Caco-2 (cell line): ENCODE data around the gene LSMEM2. TPM values are rescaled to one million over a fixed set of nuclear protein-coding genes. Genes with fewer than 3 reads are reported as not detected.

ENCODE experiments used
- BruUV-seq: library from RNA; stranded (reverse); fragments of 400-500 nt; replicated peaks from 2 replicates; lab custom pipeline; 2021; lab: Mats Ljungman, UMichigan
- CTCF ChIA-PET: fragments of 300-600 bp; sonication (Branson Sonifier 250); formaldehyde crosslinking; loops from one replicate; lab custom pipeline; 2022; ENCODE audit warnings: antibody characterized with exemption; lab: Charles Lee
- POLR2A ChIA-PET: fragments of 300-600 bp; sonication (Branson Sonifier 250); formaldehyde crosslinking; loops from one replicate; lab custom pipeline; 2022; ENCODE audit warnings: antibody characterized with exemption; lab: Charles Lee
- DNase-seq, 2 experiments: peaks; one replicate each; pipeline versions ENCODE4 v3.0.0 to v3.0.0-alpha.2; 2020 to 2022
- H3K27me3 ChIP-seq: replicated peaks from 2 replicates; pipeline ENCODE4 v1.6.0; 2011; ENCODE audit warnings: low read length; ENCODE audit not compliant: control insufficient read depth, insufficient read depth
- H3K36me3 ChIP-seq: 2 replicates; pipeline ENCODE4 v1.5.1; 2011; ENCODE audit warnings: low read length; ENCODE audit not compliant: control insufficient read depth, insufficient read depth
- H3K4me1 ChIP-seq: fragments of 250-450 bp; sonication (Bioruptor Pico); 2 replicates; pipeline ENCODE4 v1.5.1; 2020; ENCODE audit warnings: mild to moderate bottlenecking
- H3K4me3 ChIP-seq: 2 replicates; pipeline ENCODE4 v1.5.1; 2011; ENCODE audit warnings: low read depth, mild to moderate bottlenecking, control low read depth, low read length
- H3K9me3 ChIP-seq: fragments of 250-450 bp; sonication (Bioruptor Pico); 2 replicates; pipeline ENCODE4 v1.5.1; 2020; ENCODE audit warnings: mild to moderate bottlenecking, moderate library complexity
- H3K27ac Mint-ChIP-seq: one replicate; pipeline ENCODE4 v1.8.0; 2022; ENCODE audit warnings: mixed read lengths; ENCODE audit not compliant: unreplicated experiment
- H3K27me3 Mint-ChIP-seq: one replicate; pipeline ENCODE4 v1.8.0; 2022; ENCODE audit warnings: mixed read lengths; ENCODE audit not compliant: insufficient read depth, unreplicated experiment
- H3K36me3 Mint-ChIP-seq: one replicate; pipeline ENCODE4 v1.8.0; 2022; ENCODE audit warnings: mild to moderate bottlenecking, mixed read lengths; ENCODE audit not compliant: insufficient read depth, unreplicated experiment
- H3K4me1 Mint-ChIP-seq: one replicate; pipeline ENCODE4 v1.8.0; 2022; ENCODE audit warnings: low read depth, mixed read lengths; ENCODE audit not compliant: unreplicated experiment
- H3K4me3 Mint-ChIP-seq: one replicate; pipeline ENCODE4 v1.8.0; 2022; ENCODE audit warnings: mild to moderate bottlenecking, moderate library complexity, mixed read lengths; ENCODE audit not compliant: unreplicated experiment
- H3K9me3 Mint-ChIP-seq: one replicate; pipeline ENCODE4 v1.8.0; 2022; ENCODE audit warnings: mixed read lengths; ENCODE audit not compliant: unreplicated experiment
- CTCF ChIP-seq, 2 experiments: fragments of 200-600 bp in 1 of 2; IDR thresholded peaks; 1 replicate in 1 of 2; 2 replicates in 1 of 2; pipeline versions ENCODE4 v1.5.1 to v1.8.0; 2011 to 2022; ENCODE audit warnings: antibody characterized with exemption in 1 of 2, control low read depth in 1 of 2, inconsistent platforms in 1 of 2, low read depth in 1 of 2, low read length in 1 of 2, mild to moderate bottlenecking in 1 of 2, moderate library complexity in 1 of 2; ENCODE audit not compliant: insufficient read depth in 1 of 2, severe bottlenecking in 1 of 2, unreplicated experiment in 1 of 2
- intact Hi-C: fragments of 100-400 bp; cut with micrococcal nuclease; formaldehyde crosslinking; loops from one replicate; pipeline ENCODE4 v1.10.0; 2022; ENCODE audit not compliant: unreplicated experiment
- total RNA-seq: library from RNA; stranded (reverse); gene quantifications from 2 replicates; pipeline ENCODE4 v1.2.3, GENCODE V29; 2022

The LSMEM2 gene
- total RNA-seq, 1 experiment from 2014 or later = not detected

GRCh38 chr3:50248387-50248786, 30.5 kb upstream of the LSMEM2 start:
- no peaks in the 10 kb centered on the region for H3K4me1 Mint-ChIP-seq
- Histone ChIP-seq H3K36me3 (no peaks in the 10 kb centered on the region), H3K4me1 (peaks cover 8% of the 10 kb centered on the region), H3K4me3 (no peak overlapping the region), H3K9me3 (no peaks in the 10 kb centered on the region), H3K27me3 (no peaks in the 10 kb centered on the region)
- DNase-seq = no peak
- no peak for TF ChIP-seq CTCF (IDR thresholded peaks at IDR 0.05; ENCODE audit: insufficient read depth in 1 of 2, low read depth in 1 of 2, low read length in 1 of 2, severe bottlenecking in 1 of 2, unreplicated experiment in 1 of 2)
- H3K4me3 Mint-ChIP-seq = no peak overlapping the region
- ChIA-PET POLR2A (interaction anchor here (0.7 kb wide), 1 partner anchor 16 kb away, joined by 6 read pairs; no protein-coding TSS in a partner anchor), CTCF (interaction anchor here (0.7 to 4.1 kb wide), 3 partner anchors 12 to 55 kb away, joined by 3 to 30 read pairs (median 23); partner anchors contain the start of gene GNAI2)
- H3K36me3 Mint-ChIP-seq = peaks cover 20% of the 10 kb centered on the region
- intact Hi-C loops = no loop called here
- no TSS peak for BruUV-seq
- H3K27me3 Mint-ChIP-seq = no peaks in the 10 kb centered on the region
- H3K9me3 Mint-ChIP-seq = no peaks in the 10 kb centered on the region
- no peak overlapping the region for H3K27ac Mint-ChIP-seq

- Histone ChIP-seq H3K27me3 (no peaks in the 10 kb centered on the region), H3K9me3 (no peaks in the 10 kb centered on the region), H3K36me3 (no peaks in the 10 kb centered on the region; the same call in 1 of the 2 replicates), H3K4me1 (peaks cover 8% of the 10 kb centered on the region), H3K4me3 (no peak overlapping the region)
- H3K27ac Mint-ChIP-seq = no peak overlapping the region
- no TSS peak for BruUV-seq
- ChIA-PET POLR2A (no interaction called here), CTCF (interaction anchor here (1.1 to 1.2 kb wide), 2 partner anchors 11 to 30 kb away, joined by 4 read pairs; partner anchors contain the start of gene LSMEM2)
- H3K4me1 Mint-ChIP-seq = no peaks in the 10 kb centered on the region
- no peaks in the 10 kb centered on the region for H3K27me3 Mint-ChIP-seq
- peaks cover 20% of the 10 kb centered on the region for H3K36me3 Mint-ChIP-seq
- no peaks in the 10 kb centered on the region for H3K9me3 Mint-ChIP-seq
- H3K4me3 Mint-ChIP-seq = no peak overlapping the region
- no peak for DNase-seq
- intact Hi-C loops = no loop called here
- TF ChIP-seq CTCF (IDR thresholded peaks at IDR 0.05; ENCODE audit: insufficient read depth in 1 of 2, low read depth in 1 of 2, low read length in 1 of 2, severe bottlenecking in 1 of 2, unreplicated experiment in 1 of 2) = no peak
Observed at GRCh38 chr3:50249457-50249856, 29.4 kb upstream of the LSMEM2 start.

GRCh38 chr3:50250514-50250913, 28.4 kb upstream of the LSMEM2 start:
- TF ChIP-seq CTCF (IDR thresholded peaks at IDR 0.05; ENCODE audit: insufficient read depth in 1 of 2, low read depth in 1 of 2, low read length in 1 of 2, severe bottlenecking in 1 of 2, unreplicated experiment in 1 of 2) = no peak
- CTCF ChIA-PET = no interaction called here

More at GRCh38 chr3:50250514-50250913, 28.4 kb upstream of the LSMEM2 start:
- no TSS peak for BruUV-seq
- H3K27me3 Mint-ChIP-seq = no peaks in the 10 kb centered on the region
- Histone ChIP-seq H3K36me3 (no peaks in the 10 kb centered on the region; the same call in 1 of the 2 replicates), H3K4me1 (peaks cover 8% of the 10 kb centered on the region), H3K4me3 (no peak overlapping the region), H3K27me3 (no peaks in the 10 kb centered on the region), H3K9me3 (no peaks in the 10 kb centered on the region)
- intact Hi-C loops = no loop called here
- H3K36me3 Mint-ChIP-seq = peaks cover 15% of the 10 kb centered on the region
- DNase-seq = no peak
- no peaks in the 10 kb centered on the region for H3K4me1 Mint-ChIP-seq
- POLR2A ChIA-PET = no interaction called here
- no peak overlapping the region for H3K4me3 Mint-ChIP-seq
- H3K27ac Mint-ChIP-seq = no peak overlapping the region
- H3K9me3 Mint-ChIP-seq = no peaks in the 10 kb centered on the region
